ENCODE results near the gene ADSS2.
"Not testable (repeated sequence)": the region's sequence is repeated elsewhere in the genome, so short reads cannot be mapped to it uniquely, and the experiment has no call there.

Gene ADSS2

DNA sequence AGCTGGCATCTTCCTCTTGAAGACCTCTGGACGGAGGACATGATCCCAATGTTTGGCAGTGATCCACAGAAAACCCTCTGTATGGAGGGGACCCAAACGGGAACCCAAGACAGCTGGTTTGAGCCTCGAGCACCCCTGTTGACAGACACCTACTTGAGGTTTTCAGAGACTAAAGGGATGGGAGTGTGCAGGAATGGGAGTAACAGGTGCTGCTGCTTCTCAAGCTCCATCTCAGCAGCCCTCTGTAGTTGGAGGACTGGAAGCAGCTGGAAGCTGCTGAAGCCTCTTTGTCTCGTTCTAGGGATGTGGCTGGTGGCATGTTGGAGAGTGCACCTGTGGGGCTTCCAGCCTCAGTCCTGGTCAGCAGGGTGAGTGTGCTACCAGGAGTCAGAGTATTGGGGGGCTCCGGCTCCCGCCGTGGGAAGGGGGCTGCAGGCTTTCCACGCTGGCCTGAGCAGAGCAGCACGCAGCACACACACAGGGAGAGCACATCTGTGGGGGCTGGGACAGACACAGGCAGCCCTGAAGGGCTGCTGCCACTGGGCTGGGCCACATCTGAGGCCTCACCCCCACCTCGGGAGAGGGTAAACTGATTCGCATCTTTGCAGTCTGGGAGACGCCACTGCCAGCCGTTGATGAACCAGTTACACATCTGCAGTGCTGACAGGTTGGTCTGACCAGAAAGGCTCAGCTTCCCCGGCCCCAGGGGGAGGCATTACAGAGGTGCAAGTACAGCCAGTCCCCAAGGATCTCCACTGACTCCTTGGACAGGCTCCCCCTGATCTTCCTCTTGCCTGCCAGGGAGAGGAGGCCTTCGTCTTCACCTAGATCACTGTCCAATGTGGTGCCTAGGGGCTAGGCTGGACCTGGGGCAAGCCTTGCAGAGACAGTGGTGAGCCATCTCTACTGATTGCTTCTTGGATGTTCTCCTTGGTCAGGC, 56.6 kb downstream of the ADSS2 start:
- DNase-seq: no peak

DNA sequence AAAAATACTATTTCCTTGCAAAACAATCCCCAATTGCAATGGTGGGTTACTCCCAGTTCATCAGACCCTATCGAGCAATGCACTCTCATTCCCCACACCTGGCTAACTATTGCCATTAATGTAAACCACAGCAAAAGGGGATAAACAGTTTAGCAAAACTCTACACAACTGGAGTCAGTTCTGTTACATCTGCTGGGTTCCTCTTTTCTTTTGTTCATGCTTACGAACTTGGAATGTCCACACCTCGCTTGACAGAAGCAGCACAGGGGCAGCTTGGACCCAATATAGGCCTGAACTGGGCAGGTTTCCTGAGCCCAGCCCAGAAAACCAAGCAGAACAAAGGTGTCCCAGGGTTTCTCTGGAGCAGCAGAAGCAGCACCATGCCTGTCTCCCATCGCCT, 57.4 kb downstream of the ADSS2 start:
- no peak for DNase-seq

DNA sequence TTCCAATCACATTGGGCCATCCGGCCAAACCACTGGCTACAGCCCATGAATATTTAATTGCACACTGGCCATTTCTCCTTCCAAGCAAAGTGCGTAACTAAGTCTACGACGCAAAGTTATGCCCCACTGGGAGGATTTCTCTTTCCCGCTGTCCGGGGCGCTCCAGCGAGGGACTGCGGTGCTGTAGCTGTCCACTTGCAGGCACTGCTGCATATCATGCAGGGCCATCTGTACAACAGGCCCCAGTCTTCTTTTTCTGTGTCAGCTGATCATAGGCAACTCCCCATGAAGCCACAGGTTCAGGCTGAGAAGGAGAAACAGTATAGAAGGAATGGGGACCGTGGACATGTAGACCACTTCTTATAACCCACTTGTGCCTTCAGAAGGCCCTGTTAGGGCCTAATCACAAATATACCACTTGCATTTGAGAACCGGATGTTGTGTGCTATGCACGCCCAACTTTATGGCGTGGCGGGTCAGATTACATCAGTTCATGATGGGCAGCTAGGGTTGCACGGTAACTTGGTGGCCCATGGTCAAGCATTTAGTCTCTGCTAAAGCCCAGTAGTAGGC, 58.0 kb downstream of the ADSS2 start:
- DNase-seq: no peak

DNA sequence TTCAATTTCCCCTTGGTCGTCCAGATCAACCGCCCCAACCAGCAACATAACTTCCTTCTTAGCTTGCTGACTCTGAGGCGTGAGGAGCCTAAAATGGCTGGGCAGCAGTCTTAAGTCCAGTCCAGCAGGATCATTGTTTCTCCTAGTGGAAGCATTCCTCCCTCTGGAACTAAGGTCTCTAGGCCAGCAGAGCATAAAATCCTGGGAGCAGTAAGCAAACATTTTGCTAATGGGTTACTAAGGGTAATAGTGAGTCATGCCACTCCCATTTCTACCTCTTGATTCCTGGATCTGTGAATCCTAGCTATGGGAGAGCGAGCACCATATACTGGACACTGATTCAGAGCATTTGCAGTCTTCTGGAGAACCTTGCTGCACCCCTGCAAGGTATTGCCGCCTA, 59.9 kb downstream of the ADSS2 start:
- no peak for DNase-seq

DNA sequence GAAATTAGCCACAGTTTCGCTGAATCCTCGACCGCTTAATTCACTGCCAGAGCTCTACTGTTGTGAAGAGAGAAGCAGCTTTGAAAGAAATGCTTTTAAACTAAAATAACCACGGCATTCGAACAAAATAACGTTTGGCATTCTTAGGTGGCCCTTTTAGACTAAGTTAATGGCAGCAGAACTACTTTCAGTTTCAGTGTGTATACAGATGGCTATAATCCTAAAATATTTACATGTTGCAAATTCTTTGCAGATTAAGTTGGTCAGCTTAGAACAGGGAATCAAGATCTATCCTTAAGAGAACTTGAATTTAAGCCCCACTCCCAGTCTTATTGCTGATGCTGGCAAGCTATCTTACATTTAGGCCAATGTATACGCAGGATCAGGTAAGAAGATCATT, 62.7 kb downstream of the ADSS2 start:
- DNase-seq: no peak

DNA sequence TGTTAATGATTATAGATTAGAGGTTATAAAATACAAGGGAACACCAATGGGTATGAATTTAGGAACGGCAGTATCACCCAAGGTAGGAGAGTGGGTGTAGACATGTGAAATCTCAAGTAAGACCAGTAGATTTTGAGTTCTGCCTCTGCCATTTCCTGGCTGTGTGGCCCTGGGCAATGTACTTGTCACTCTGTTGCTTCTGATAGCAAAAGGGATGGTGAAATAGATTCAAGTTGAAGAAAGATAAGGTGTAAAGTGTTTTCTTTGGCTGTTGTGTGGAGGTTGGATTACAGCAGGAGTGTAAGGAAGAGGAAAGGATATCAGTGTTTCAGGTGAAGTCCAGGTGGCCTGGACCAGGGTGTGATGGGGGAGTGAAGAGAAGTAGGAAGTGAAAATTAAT, 64.3 kb downstream of the ADSS2 start:
- DNase-seq: no peak

DNA sequence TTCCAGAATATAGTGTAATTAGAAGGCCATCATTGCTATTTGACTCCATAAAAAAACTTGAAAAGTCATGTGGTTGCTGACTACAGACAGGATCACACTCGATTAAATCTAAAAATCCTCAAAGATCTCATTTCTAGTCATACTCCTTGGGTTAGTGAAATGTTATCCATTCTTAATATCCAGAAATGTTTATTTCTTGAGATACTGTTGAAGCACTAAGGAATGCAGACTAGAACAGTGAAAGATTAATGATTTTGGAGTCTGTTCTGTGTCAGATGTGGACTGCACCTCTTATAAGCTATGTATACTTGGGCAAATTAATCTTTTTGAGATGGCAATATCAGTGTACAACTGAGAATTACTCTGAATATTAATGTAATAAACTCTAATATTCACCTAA, 65.1 kb downstream of the ADSS2 start:
- no peak for DNase-seq

DNA sequence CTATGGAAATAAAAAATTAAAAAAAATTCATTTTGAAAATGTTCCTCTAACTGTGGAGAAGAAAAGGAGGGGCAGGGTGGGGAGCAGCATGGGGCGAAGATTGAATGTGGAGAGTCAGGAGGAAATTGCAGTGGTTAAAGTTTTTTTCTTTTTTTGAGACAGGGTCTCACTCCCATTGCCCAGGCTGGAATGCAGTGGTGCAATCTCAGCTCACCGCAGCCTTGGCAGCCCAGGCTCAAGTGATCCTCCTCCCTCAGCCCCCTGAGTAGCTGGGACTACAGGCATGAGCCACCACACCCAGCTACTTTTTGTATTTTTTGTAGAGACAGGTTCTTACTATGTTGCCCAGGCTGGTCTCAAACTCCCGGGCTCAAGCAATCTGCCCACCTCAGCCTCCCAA, 67.6 kb downstream of the ADSS2 start:
- DNase-seq: no peak

DNA sequence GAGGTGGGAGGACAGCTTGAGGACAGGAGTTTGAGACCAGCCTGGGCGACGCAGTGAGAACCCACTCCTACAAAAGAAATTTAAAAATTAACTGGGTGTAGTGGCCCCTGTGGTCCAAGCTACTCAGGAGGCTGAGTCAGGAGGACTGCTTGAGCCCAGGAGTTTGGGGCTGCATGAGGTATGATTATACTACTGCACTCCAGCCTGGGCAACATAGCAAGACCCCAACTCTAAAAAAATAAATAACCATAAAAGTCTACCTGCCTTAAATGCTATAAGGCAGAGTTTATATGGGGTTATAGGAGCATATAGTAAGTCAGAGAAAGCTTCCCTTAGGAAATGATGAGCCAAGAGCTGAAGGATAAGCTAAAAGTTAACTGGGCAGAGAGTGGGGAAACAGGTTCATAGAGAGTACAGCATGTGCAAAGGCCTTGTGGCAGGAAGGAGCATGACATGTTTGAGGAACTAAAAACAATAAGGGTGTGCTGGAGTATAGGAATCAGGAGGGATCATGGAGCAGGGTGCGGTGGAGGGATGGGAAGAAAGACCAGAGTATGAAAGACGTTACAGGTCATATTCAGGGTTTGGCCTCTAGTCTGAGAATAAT, 68.3 kb downstream of the ADSS2 start:
- no peak for DNase-seq

DNA sequence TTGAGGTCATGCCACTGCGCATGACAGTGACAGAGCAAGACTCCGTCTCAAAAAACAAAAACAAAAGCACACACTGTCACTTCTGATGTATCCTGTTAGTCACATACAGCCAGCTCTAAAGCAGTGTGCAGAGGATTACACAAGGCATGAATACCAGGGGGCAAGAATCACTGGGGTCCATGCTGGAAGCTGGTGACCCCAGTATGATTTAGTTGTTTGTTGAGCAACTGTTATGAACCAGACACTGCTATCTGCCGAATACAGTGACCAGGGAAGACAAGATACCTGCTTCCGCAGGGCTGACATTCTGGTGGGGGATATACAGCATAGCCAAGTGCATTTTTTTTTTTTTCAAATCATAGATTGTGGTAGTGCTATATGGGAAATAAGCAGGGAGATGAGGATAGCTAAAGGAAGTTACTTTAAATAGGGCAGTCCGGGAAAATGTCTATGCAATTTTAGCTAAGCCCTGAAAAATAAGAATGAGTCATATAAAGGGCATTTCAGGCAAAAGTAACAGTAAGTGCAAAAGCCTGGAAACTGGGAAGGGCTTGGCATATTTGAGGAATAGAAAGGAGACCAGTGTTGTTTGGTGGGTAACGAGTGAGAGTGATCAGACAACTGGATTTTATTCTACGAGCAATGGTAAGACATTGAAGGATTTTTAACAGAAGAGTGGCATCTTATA, 69.7 kb downstream of the ADSS2 start:
- DNase-seq: no peak

DNA sequence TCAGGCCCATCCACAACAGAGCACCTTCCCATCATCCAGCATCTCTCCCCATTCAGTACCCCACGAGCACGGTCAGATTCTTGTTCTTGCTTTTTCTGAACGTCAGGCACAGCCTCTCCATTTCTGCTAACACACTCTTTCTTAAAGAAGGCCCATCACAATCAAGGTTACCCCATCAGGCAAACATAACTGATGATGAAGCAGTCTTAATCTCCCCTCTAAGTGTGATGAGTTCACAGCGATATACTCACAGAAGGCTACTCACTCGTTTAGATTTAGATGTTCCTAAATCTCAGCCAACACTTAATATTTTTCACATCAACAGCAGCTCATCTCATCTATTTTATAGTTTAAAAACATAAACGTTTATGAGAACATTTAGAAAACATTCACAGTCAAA, 75.6 kb downstream of the ADSS2 start:
- no peak for DNase-seq

DNA sequence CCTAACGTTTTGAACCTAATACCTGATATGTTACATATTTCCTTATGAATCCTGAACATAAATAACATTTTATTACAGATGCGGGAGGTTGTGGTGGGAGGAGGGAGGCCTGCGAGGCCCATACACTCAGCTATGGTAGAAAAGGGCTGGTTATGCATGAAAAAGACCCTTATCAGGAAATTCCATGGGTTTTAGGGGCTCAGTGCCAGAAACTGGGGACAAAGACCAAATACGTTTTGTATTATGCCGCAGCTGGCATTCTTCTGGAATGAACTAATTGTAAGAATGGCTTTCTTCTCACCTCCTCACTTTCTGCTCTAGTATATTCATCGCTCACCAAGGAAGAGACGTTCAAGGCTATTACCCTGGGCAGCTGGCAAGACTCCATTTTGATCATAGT, 76.7 kb downstream of the ADSS2 start:
- DNase-seq: no peak

DNA sequence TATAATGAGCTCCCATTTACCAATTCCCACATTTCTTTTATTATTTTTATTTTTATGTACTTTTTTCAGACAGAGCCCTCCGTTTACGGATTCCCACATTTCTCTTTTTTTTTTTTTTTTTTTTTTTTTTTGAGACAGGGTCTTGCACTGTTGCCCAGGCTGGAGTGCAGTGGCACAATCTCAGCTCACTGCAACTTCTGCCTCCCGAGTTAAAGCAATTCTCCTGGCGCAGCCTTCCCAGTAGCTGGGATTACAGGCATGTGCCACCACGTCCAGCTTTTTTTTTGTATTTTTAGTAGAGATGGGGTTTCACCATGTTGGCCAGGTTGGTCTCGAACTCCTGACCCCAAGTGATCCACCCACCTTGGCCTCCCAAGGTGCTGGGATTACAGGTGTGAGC, 77.2 kb downstream of the ADSS2 start:
- DNase-seq: not testable (repeated sequence)

DNA sequence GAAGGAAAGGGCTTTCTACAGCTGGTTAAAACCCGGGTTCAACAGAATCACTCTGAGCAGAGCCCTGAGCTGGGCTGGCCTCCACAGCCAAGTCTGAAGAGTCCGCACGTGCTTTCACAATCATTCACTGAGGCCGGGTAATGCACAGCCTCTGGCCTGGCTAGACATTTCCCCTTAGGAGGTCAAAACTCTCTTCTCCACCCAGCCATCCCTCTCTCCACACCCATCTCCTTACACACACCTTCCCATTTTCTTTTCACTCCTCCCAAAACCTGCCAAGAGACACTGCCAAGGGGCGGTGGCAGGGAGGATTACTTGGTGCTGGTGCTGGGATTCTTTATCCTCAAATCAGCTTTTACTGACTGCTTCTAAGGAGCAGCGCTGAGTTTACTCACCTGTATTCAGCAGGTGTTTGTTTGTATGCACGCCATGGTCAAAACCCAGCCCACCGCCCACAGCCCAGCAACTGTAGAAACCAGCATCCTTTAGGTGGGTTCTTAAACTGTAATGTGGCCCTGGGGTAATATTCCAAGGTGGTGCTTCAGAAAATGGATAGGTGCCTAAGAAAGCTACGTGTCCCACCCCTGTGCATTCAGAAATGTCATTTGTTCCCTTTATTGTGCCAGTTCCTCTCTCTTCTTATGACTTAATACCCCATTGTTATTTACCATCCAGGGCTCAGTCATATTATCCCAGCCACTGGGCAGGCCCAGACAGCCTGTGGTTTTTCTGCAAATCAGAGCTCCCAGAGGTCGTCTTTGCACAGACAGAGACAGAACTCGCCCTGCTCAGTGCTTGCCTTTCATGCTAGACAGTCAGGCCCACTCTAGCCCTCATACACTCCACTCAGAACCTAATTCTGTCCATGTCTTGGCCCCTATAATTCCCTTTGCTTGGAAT, 80.2 kb downstream of the ADSS2 start:
- no peak for DNase-seq

DNA sequence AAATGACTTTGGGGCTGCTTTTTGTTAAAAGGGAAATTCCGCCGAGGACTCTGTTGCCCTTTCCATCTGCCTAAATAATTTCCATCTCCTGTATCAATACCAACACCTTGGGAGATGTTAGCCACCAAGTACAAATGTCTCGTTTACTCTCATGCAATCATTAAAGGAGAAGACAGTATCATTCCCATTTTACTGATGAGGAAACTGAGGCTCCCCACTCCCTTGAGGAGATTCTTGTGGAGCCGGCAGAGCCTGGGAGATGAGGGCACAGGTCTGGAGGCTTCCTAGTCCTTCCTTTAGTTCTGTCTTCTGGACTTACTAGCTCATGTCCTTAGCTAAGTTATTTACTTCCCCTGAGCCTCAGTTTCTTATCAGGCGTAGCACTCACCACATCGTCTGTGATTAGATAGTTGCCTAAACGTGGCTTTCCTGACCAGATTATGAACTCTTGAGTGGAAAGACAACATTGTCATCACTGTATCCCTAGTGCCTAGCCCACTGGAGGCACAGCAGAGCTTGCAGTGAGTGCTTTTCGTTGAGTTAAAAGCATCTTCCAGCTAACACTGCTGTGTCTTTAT, 81.6 kb downstream of the ADSS2 start:
- DNase-seq: no peak

DNA sequence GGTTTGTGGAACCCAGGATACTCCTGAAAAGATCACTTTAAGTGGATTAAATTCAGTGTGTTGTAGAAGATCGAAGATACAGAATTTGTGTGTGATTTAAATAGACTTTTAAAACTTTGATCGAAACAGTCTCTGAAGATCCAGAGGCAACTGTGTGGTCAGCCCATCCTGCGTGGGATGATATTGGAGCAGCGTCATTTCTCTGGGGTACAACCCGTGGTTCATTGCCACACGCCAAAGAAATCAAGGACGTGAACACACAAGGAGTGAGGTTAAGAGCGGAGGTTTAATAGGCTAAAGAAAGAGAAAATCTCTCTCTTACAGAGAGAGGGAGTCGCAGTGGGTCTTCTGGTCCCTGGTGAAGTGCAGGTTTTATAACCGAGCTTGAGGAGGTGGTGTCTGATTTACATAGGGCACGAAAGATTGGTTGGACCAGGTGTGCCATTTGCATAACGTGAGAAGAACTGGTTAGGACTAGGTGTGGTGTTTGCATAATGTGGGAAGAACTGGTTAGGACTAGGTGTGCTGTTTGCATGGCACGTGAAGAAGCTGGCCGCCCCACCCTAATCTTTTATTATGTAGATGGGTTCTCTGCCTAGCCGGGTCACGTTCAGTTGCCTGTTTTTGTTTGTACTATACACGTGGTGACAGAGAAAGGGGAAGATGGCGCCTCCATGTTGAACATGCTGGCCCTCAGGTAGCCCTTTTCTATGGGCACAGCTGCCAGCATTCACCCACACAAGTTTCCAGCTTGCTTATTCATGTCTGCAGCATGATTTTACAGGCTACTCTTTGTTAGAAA, 82.3 kb downstream of the ADSS2 start:
- DNase-seq: no peak

DNA sequence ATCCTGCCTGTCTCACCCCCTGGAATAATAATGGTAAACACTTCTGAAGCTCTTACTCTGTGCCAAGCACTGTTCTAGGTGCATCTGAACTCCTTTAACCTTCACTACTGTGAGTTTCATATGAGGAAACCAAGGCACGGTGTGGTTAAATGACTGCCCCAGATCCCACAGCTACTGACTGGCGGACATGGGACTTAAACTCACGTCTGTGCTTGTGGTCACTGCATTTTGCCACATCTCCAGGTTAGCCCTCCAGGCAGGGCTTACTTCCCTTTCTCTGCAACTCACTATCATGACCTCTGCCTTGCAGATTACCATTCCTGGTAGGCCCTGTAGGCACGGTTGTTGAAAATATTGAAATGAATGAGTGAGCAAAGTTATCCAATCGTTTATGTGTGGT, 83.4 kb downstream of the ADSS2 start:
- DNase-seq: no peak

DNA sequence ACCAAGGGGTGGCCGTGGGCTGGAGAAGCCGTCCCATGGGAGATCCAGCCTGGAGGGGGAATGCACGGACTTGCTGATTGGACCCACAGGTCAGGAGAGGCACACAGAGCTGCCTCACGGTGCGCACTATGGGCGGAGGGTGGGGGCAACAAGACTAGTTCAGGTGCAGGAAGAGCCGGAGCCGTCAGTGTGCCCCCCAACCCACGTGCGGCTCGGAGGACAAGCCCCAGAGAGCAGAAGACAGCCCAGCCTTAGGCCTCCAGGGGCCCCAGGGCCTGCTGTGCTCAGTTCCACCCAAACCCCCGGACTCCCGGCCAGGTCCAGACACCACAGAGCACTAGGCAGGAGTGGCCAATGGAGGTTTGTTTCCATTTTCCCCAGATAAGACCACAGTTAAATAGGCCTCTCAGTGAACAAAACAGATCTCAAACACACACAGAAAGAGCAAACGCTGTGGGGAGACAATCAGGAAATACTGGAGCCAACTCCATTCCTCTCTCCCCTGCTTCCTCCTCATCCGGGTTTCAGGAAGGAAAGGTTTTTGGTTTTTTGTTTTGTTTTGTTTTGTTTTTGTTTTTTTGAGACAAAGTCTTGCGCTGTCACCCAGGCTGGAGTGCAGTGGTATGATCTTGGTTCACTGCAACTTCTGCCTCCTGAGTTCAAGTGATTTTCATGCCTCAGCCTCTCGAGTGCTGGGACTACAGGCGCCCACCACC, 84.2 kb downstream of the ADSS2 start:
- DNase-seq: no peak

DNA sequence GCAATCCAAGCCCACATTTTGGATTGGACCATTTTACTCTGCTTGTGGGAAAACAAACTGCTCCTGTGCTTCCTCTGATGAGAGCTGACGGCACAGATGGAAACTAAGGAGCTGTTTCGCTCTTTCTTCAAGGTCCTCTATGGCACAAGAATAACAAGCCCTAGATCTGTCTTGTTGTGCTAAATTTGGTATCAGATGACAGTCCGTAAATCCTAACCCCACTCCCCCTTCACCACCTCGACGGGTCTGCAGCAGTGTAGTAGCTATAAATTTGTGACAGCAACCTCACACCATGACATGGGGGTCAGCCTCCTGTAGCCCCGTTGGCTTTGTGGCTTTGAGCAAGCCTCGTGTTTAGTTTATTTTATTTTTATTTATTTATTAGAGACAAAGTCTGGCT, 85.9 kb downstream of the ADSS2 start:
- DNase-seq: no peak

DNA sequence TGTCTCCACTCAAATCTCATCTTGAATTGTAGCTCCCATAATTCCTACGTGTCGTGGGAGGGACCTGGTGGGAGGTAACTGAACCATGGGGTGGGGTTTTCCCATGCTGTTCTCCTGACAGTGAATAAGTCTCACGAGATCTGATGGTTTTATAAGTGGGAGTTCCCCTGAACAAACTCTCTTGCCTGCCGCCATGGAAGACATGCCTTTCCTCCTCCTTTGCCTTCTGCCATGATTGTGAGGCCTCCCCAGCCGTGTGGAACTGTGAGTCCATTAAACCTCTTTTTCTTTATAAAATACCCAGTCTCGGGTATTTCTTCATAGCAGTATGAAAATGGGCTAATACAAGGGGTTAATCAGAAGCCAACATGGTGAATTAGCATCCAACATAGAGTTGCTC, 86.4 kb downstream of the ADSS2 start:
- not testable (repeated sequence) for DNase-seq

DNA sequence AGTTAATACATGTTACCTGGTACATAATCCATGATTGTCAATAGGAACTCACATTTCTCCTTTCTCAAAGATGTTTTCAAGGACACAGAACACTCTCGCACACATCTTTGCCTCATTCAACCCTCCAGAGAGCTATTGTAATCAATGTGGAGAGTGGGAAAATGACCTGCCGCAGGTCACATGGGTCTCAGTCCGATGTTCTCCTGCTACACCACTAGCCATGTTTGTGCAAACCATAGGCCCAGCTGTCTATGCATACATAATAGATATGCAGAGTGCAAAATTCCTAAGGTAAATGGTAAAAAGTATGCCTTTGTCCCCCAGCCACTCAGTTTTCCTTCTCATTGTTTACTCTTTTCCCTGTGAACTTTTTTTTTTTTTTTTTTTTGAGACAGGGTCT, 89.2 kb downstream of the ADSS2 start:
- no peak for DNase-seq

Data from central memory CD4-positive, alpha-beta T cell (primary cell).